Fibroblast of the conjunctiva (primary cell): ENCODE results near the gene RGPD5.
"Not testable (repeated sequence)": the region's sequence is repeated elsewhere in the genome, so short reads cannot be mapped to it uniquely, and the experiment has no call there.

ENCODE experiments used
- DNase-seq: peaks from one replicate; pipeline ENCODE4 v3.0.0-alpha.2; 2010; ENCODE audit warnings: low read depth

RGPD5 gene

GRCh38 chr2:109794074-109794737, at the start of gene RGPD5:
Gene RGPD5 (plus strand): TSS chr2:109794305. CDS start chr2:109794466, 161 bp downstream.
- DNase-seq, result not testable (repeated sequence)

GRCh38 chr2:109751572-109751971, 42.5 kb upstream of the RGPD5 start:
- DNase-seq, result not testable (repeated sequence)

- DNase-seq, result not testable (repeated sequence)
These were observed 36.8 kb upstream of the RGPD5 start for GRCh38 chr2:109757163-109757824.

GRCh38 chr2:109760265-109761042, 33.7 kb upstream of the RGPD5 start:
- not testable (repeated sequence) for DNase-seq

GRCh38 chr2:109761043-109761454, 33.1 kb upstream of the RGPD5 start:
- not testable (repeated sequence) for DNase-seq

- not testable (repeated sequence) for DNase-seq
These were observed 32.1 kb upstream of the RGPD5 start for GRCh38 chr2:109761976-109762375.

GRCh38 chr2:109766074-109766473, 28.0 kb upstream of the RGPD5 start:
- not testable (repeated sequence) for DNase-seq

- not testable (repeated sequence) for DNase-seq
These were observed 27.1 kb upstream of the RGPD5 start for GRCh38 chr2:109766886-109767578.

GRCh38 chr2:109768934-109769333, 25.2 kb upstream of the RGPD5 start:
- DNase-seq, result not testable (repeated sequence)

GRCh38 chr2:109779118-109779517, 15.0 kb upstream of the RGPD5 start:
- DNase-seq, result not testable (repeated sequence)

- DNase-seq, result not testable (repeated sequence)
These were observed 12.8 kb upstream of the RGPD5 start for GRCh38 chr2:109781147-109781816.

- DNase-seq, result not testable (repeated sequence)
These were observed 11.6 kb upstream of the RGPD5 start for GRCh38 chr2:109782446-109782993.

GRCh38 chr2:109791530-109792279, 2.4 kb upstream of the RGPD5 start:
- DNase-seq, result not testable (repeated sequence)

- not testable (repeated sequence) for DNase-seq
These were observed 1.4 kb upstream of the RGPD5 start for GRCh38 chr2:109792659-109793058.

- not testable (repeated sequence) for DNase-seq
These were observed 77.1 kb downstream of the RGPD5 start for GRCh38 chr2:109871129-109871751.

- DNase-seq, result not testable (repeated sequence)
These were observed 82.5 kb downstream of the RGPD5 start for GRCh38 chr2:109876625-109877024.

GRCh38 chr2:109882112-109882511, 88.0 kb downstream of the RGPD5 start:
- DNase-seq, result not testable (repeated sequence)

GRCh38 chr2:109888414-109888813, 94.3 kb downstream of the RGPD5 start:
- DNase-seq, result not testable (repeated sequence)

GRCh38 chr2:109889909-109890308, 95.8 kb downstream of the RGPD5 start:
- not testable (repeated sequence) for DNase-seq

- not testable (repeated sequence) for DNase-seq
These were observed 96.9 kb downstream of the RGPD5 start for GRCh38 chr2:109891024-109891423.
